Esophagus squamous epithelium (tissue), 5 donors: Measurements from ENCODE around the gene TOGARAM1. TPM values are rescaled to one million over a fixed set of nuclear protein-coding genes. Genes with fewer than 3 reads are reported as not detected.

Experiments
- DNase-seq: peaks from one replicate; lab custom pipeline; 2025; lab: John Stamatoyannopoulos, UW
- H3K27ac ChIP-seq, 4 donors: fragments of 200-600 bp; sonication (generic); one replicate each; pipeline ENCODE4 v1.5.1; 2016 to 2019; ENCODE audit warnings: mild to moderate bottlenecking in 1 of 4
- H3K27me3 ChIP-seq, 4 donors: fragments of 200-600 bp; sonication (generic); 1 replicate in 3 of 4; 2 replicates in 1 of 4; pipeline versions ENCODE4 v1.5.1 to v1.6.0; 2017 to 2021; ENCODE audit warnings: antibody characterized with exemption in 1 of 4
- H3K36me3 ChIP-seq, 3 donors: fragments of 200-600 bp; sonication (generic); one replicate each; pipeline ENCODE4 v1.5.1; 2016 to 2019
- H3K4me1 ChIP-seq, 3 donors: fragments of 200-600 bp; sonication (generic); one replicate each; pipeline ENCODE4 v1.5.1; 2017 to 2019
- H3K4me3 ChIP-seq, 4 donors: fragments of 200-600 bp; sonication (generic); 1 replicate in 3 of 4; 2 replicates in 1 of 4; pipeline ENCODE4 v1.5.1; 2016 to 2019; ENCODE audit warnings: mild to moderate bottlenecking in 2 of 4, moderate library complexity in 1 of 4
- H3K9me3 ChIP-seq, 3 donors: fragments of 200-600 bp; sonication (generic); one replicate each; pipeline ENCODE4 v1.5.1; 2016 to 2019
- CTCF ChIP-seq, 6 experiments: fragments of 450-650 bp in 4 of 6; fragments of 200-600 bp in 2 of 6; sonication (generic) in 2 of 6; IDR thresholded peaks; one replicate each; pipeline ENCODE4 v1.5.1; 2016 to 2019; ENCODE audit warnings: antibody characterized with exemption in 6 of 6, mild to moderate bottlenecking in 4 of 6, moderate library complexity in 4 of 6
- POLR2A ChIP-seq, 4 donors: fragments of 450-650 bp; IDR thresholded peaks; one replicate each; pipeline ENCODE4 v1.6.1; 2017; ENCODE audit warnings: antibody characterized with exemption in 4 of 4, mild to moderate bottlenecking in 4 of 4, moderate library complexity in 3 of 4
- WGBS, 2 donors: methylation state at CpG; one replicate each; pipeline ENCODE4 v1.1.5; 2018; 5-methylcytosine and 5-hydroxymethylcytosine counted together
- intact Hi-C: fragments of 100-400 bp; cut with DNase I; formaldehyde crosslinking; loops from one replicate; pipeline ENCODE4 v1.15.0; 2022
- total RNA-seq, 4 donors: library from RNA; depleted of rRNA; stranded (reverse); fragments of >200 nt; gene quantifications; one replicate each; pipeline ENCODE4 v1.1.0, GENCODE V29; 2016
- donor health status: DM: yes; HTN: yes; CAD: no.

The TOGARAM1 gene
- total RNA-seq, 4 donors from 2014 or later = 5.8 to 23.7 (median 8.9) TPM

GRCh38 chr14:44944107-44944506, 17.9 kb upstream of the TOGARAM1 start:
- TF ChIP-seq POLR2A (IDR thresholded peaks at IDR 0.05) = no peak
- TF ChIP-seq CTCF (IDR thresholded peaks at IDR 0.05) = no peak
- Histone ChIP-seq H3K4me3 (no peak overlapping the region), H3K36me3 (peaks cover 0 to 71% (median 5%) of the 10 kb centered on the region in 3 donors), H3K27ac (no peak overlapping the region), H3K27me3 (no peaks in the 10 kb centered on the region), H3K4me1 (peaks cover 0 to 15% (median 0%) of the 10 kb centered on the region in 3 donors), H3K9me3 (no peaks in the 10 kb centered on the region)
- intact Hi-C loops = no loop called here
- no peak for DNase-seq

GRCh38 chr14:44945264-44945663, 16.7 kb upstream of the TOGARAM1 start:
- intact Hi-C loops = no loop called here
- no peak for DNase-seq
- peaks cover 0 to 59% (median 5%) of the 10 kb centered on the region in 3 donors for H3K36me3 ChIP-seq
- TF ChIP-seq CTCF (IDR thresholded peaks at IDR 0.05) = no peak
- no peak for TF ChIP-seq POLR2A (IDR thresholded peaks at IDR 0.05)
- H3K4me3 ChIP-seq = no peak overlapping the region
- peaks cover 0 to 26% (median 0%) of the 10 kb centered on the region in 3 donors for H3K4me1 ChIP-seq
- H3K9me3 ChIP-seq = no peaks in the 10 kb centered on the region
- H3K27me3 ChIP-seq = no peaks in the 10 kb centered on the region
- WGBS, 2 donors = 45 to 54% methylated on average over 4 of the region's 4 CpGs
- H3K27ac ChIP-seq = no peak overlapping the region

GRCh38 chr14:44951051-44951450, 10.9 kb upstream of the TOGARAM1 start:
- 86 to 87% methylated on average over 2 of the region's 2 CpGs for WGBS, 2 donors

GRCh38 chr14:44952391-44953110, 9.4 kb upstream of the TOGARAM1 start:
- no peak for DNase-seq
- peaks cover 0 to 5% (median 0%) of the 10 kb centered on the region in 3 donors for H3K36me3 ChIP-seq
- 81 to 86% methylated on average over 4 of the region's 4 CpGs for WGBS, 2 donors
- no peak overlapping the region for H3K27ac ChIP-seq
- intact Hi-C loops = no loop called here
- H3K4me1 ChIP-seq = peaks cover 0 to 29% (median 0%) of the 10 kb centered on the region in 3 donors
- no peak for TF ChIP-seq POLR2A (IDR thresholded peaks at IDR 0.05)
- TF ChIP-seq CTCF (IDR thresholded peaks at IDR 0.05) = no peak
- no peaks in the 10 kb centered on the region for H3K27me3 ChIP-seq
- H3K9me3 ChIP-seq = no peaks in the 10 kb centered on the region
- H3K4me3 ChIP-seq = no peak overlapping the region

More at GRCh38 chr14:44951051-44951450, 10.9 kb upstream of the TOGARAM1 start:
- H3K27me3 ChIP-seq = no peaks in the 10 kb centered on the region
- no peak for DNase-seq
- H3K36me3 ChIP-seq = peaks cover 0 to 13% (median 0%) of the 10 kb centered on the region in 3 donors
- intact Hi-C loops = no loop called here
- TF ChIP-seq POLR2A (IDR thresholded peaks at IDR 0.05) = no peak
- no peak for TF ChIP-seq CTCF (IDR thresholded peaks at IDR 0.05)
- no peaks in the 10 kb centered on the region for H3K9me3 ChIP-seq
- H3K4me3 ChIP-seq = no peak overlapping the region
- H3K4me1 ChIP-seq = peaks cover 0 to 24% (median 0%) of the 10 kb centered on the region in 3 donors
- no peak overlapping the region for H3K27ac ChIP-seq

GRCh38 chr14:44954750-44955149, 7.2 kb upstream of the TOGARAM1 start:
- H3K36me3 ChIP-seq = peaks cover 0 to 5% (median 0%) of the 10 kb centered on the region in 3 donors
- DNase-seq = no peak
- H3K27me3 ChIP-seq = no peaks in the 10 kb centered on the region
- H3K4me1 ChIP-seq = peaks cover 0 to 42% (median 13%) of the 10 kb centered on the region in 3 donors
- intact Hi-C loops = no loop called here
- H3K27ac ChIP-seq = no peak overlapping the region
- no peak for TF ChIP-seq CTCF (IDR thresholded peaks at IDR 0.05)
- no peak for TF ChIP-seq POLR2A (IDR thresholded peaks at IDR 0.05)
- 93 to 98% methylated on average over 3 of the region's 3 CpGs for WGBS, 2 donors
- no peaks in the 10 kb centered on the region for H3K9me3 ChIP-seq
- H3K4me3 ChIP-seq = no peak overlapping the region
